ENCODE measurements around the gene ATP8B1.
"Not testable (repeated sequence)": the region's sequence is repeated elsewhere in the genome, so short reads cannot be mapped to it uniquely, and the experiment has no call there.

The ATP8B1 gene

DNA sequence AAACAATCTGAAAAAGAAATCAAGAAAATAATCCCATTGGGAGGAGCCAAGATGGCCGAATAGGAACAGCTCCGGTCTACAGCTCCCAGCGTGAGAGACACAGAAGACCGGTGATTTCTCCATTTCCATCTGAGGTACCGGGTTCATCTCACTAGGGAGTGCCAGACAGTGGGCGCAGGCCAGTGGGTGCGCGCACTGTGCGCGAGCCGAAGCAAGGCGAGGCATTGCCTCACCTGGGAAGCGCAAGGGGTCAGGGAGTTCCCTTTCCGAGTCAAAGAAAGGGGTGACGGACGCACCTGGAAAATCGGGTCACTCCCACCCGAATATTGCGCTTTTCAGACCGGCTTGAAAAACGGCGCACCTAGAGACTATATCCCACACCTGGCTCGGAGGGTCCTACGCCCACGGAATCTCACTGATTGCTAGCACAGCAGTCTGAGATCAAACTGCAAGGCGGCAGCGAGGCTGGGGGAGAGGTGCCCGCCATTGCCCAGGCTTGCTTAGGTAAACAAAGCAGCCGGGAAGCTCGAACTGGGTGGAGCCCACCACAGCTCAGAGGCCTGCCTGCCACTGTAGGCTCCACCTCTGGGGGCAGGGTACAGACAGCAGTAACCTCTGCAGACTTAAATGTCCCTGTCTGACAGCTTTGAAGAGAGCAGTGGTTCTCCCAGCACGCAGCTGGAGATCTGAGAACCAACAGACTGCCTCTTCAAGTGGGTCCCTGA lies 83.7 kb downstream of the ATP8B1 start:
- not testable (repeated sequence) for DNase-seq (ENCODE audit: low spot score)

DNA sequence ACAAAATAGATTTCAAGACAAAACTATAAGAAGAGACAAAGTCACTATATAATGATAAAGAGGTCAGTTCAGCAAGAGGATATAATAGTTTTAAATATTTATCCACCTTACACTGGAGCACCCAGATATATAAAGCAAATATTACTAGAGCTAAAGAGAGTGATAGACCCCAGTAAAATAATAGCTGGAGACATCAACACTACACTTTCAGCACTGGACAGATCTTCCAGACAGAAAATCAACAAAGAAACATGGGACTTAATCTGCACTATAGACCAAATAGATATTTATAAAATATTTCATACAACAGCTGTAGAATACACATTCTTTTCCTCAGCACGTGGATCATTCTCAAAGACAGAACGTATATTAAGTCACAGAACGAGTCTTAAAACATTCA lies 86.6 kb downstream of the ATP8B1 start:
- no peak for DNase-seq (ENCODE audit: low spot score)

DNA sequence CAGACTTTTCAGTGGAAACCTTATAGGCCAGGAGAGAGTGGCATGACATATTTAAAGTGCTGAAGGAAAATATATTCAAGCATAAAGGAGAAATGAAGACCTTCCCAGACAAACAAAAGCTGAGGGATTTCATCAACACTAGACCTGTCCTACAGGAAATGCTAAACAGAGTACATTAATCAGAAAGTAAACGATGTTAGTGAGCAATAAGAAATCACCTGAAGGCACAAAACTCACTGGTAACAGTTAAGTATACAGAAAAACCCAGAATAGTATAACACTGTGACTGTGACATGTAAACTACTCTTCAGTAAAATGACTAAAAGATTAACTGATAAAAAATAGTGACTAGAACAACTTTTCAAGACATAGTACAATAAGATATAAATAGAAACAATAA lies 87.4 kb downstream of the ATP8B1 start:
- DNase-seq (ENCODE audit: low spot score) = no peak

DNA sequence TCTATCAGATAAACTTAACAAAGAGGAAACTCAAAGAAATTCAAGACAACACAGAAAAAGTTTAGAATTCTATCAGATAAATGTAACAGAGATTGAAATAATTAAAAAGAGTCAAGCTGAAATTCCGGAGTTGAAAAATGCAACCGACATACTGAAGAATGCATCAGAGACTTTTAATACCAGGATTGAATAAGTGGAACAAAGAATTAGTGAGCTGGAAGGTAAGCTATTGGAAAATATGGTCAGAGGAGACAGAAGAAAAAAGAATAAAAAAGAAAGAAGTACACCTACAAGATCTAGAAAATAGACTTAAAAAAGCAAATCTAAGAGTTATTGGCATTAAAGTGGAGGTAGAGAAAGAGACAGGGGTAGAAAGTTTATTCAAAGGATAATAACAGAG lies 88.0 kb downstream of the ATP8B1 start:
- DNase-seq (ENCODE audit: low spot score) = no peak

DNA sequence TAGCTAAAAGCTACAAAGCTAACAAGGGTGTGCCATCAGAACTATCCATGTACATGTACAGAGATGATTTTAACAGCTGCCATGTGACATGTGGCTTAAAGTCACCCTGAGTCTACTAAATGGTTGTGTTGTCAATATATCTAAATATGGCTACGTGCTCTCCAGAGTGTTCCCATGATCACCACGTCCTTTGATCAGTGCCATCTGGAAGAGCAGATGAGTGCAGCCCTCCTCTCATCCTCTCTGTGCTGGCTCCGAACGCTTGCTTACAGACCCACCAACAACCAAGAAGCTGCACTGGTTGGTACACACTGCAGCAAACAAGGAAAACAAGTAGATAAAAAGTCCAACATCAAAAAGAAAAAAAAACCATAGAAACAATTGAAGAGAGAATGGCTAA lies 92.9 kb downstream of the ATP8B1 start:
- no peak for DNase-seq (ENCODE audit: low spot score)

DNA sequence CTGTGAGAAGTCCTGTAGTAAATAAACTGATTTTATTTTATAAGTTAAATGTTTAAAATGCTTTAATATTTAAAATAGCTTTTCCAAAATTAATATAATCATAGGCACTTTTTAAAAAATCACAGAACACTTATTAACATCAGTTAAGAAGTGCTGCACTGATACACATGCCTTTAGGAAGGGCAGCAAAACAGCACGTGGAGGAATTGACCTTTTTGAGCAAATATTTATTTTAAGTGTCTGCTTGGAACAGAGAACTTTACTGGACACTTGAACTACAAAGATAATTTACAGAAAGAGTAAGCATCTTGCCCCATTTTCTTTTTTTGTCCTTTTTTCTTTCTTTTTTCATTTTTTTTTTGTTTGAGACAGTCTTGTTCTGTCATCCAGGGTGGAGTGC lies 93.8 kb downstream of the ATP8B1 start:
- DNase-seq (ENCODE audit: low spot score) = no peak

DNA sequence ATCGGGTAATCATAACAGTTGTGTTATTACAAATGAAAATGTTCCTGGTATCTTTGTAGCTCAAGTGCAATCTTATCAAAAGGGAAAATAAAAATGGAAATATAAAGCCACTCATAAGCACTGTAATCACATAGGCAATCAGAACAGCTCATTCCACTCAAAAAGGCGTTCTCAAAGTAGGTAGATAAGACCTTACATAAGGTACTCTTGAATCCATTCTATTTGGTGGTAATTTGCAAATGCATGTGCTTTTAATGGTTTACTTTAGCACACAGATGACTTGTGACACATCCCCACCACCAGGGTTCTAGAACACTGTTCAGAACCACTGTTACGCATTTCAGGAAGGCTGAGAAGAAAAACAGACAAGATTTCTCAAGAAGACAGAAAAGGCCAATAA lies 94.8 kb downstream of the ATP8B1 start:
- DNase-seq (ENCODE audit: low spot score) = no peak

DNA sequence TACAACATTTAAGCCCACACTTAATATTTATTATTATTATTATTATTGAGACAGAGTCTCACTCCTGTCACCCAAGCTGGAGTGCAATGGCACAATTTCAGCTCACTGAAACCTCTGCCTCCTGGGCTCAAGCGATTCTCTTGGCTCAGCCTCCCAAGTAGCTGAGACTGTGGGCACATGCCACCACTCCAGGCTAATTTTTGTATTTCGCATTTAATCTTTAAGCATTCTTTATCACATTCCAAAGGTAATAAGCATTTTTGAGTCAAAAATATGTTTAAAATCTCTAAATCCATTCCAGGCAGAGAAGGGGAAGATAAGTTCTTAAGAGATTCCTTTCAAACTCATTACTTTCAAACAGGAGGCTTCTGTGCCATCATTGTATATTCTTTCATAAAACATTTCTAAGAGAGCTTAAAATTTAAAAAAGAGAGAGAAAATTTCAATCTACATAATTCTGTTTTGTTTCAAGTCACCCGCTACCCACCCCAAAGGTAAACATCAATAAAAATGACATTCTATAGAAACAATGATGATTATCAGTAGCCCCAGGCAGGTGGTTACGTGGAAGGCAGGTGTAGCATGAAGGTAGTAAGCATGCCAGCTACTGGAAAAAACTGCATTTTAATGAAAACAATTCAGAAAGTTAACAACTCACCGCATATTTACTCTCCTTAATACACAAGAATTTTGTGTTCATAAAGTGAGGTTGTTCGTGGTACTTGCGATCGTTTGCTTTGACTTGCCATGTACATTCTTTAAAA lies 97.1 kb downstream of the ATP8B1 start:
- no peak for DNase-seq (ENCODE audit: low spot score)

DNA sequence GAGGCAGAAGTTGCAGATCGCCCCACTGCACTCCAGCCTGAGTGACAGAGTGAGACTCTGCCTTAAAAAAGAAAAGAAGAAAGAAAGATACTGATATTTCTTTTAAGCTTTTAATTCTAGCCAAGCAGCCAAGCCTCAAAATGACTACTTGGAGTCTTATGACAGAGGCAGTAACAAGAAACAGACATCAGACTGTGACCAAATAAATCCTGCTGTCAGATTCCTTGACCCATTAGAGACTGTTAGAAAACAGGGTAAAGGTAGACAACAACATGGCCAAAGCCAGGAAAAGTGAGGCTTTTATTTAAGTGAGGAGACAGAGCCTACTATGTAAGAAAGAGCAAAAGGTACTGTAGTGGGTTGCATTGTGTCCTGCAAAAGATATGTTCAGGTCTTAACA lies 98.1 kb downstream of the ATP8B1 start:
- no peak for DNase-seq (ENCODE audit: low spot score)

DNA sequence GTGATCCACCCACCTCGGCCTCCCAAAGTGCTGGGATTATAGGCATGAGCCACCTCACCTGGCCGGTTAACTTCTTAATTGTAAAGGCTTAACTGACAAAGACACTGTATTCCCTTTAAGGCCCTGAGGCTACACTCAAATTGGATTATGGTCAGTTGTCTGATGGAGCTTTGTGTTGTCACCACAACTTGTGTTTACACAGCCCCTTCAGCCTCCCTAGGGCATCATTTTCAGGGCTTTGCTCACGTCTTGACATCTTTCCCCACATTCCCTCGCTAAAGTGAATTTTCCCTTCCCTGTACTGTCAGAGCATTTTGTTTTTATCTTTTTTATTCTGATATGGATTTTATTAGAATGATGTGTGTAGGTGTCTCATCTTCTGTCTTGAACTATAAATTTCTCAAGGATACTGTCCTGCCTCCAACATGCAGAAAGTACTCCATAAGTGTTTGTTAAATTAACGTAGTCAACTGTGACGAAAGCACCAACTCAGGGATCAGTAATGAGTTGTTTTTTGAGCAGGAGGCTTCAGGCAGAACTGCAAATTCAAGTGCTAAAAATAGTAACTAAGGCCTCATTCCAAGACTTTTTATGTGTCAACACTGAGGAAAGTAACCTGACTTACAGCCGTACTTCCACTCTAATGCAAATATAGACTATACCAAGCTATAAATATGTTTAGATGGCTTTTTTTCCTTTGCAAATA lies 104.4 kb downstream of the ATP8B1 start:
- DNase-seq (ENCODE audit: low spot score) = no peak

DNA sequence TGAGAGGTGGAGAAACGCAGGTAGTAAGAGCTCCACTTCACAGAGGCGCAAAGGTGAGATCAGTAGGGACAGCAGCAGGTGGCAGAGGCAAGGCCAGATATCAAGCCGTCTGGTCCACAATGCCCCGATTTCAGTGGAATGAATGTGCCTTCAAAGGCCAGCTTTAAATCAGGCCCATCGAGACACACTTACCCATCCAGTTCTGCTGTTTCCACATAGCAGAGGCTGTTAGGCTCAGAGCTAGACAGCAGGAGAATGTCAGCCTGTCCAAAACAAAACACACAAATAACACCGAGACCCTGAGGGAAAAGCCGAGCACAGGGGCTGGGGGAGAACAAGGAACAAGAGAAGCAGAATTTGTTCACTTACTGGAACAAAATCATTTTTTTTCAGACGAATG lies 105.7 kb downstream of the ATP8B1 start:
- DNase-seq (ENCODE audit: low spot score) = no peak

DNA sequence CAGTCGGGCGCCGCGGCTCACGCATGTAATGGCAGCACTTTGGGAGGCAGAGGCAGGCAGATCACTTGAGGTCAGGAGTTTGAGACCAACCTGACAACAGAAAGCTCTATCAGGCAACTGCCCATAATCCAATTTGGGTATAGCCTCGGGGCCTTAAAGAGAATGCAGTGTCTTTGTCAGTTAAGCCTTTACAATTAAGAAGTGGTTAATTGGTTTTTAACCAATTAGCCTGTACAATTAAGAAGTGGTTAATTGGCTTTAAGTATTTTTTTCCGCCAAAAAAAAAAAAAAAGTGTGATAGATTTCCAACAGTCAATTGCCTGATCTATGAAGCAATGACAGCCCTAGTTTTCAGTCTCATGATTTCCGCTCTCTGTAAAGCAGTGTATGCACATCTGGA lies 106.8 kb downstream of the ATP8B1 start:
- DNase-seq (ENCODE audit: low spot score) = no peak

DNA sequence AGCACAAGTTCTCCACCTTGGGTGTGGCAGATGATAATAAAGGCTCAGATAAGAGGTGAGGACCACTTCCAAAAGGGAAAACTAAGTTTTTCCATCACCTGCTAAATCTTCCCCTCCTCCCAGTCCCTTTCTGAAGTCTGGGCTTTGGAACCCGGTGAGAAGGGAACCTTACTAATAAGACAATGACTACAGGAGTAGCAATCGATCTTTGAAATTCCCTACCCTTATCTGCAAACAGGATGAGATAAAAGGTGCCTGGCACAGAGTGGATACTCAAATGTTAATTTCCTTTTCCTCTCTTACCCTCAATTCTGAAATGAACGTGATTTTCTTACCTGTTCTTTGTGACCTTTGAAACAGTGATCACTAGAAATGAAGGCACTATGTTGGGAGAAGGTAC lies 111.8 kb downstream of the ATP8B1 start:
- no peak for DNase-seq (ENCODE audit: low spot score)

DNA sequence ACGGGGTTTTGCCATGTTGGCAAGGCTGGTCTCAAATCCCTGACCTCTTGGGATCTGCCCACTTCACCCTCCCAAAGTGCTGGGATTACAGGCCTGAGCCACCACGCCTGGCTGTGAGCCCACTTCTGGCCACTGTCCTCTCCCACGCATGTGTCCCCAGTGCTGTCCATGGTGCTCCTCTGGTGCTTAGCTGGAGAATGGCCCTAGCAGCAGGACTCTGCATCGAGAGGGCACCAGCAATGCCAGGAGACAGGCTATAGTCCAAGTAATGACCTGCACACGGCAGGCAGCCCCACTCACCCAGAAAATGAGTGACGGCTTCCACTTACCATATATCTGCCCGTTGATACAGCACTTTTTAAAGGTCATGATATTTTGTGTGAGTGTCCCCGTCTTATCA lies 115.1 kb downstream of the ATP8B1 start:
- DNase-seq (ENCODE audit: low spot score) = no peak

DNA sequence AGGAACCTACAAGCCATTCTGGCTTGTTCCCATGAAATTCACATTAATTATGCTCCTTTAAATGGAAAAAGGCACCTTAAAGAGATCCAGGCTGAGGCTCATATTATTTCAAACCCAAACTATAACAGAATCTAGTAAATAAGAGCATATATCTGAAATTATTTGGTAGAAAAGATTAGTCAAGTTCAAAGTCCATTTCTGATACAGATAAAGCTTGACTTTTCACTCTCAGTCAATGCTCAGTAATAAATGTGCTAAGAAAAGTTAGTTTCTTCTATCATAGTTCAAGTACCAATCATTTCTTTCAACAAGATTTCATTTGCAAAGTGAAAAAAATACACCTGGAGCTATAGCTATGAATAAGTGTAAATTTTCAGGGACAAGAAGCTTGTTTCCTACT lies 119.6 kb downstream of the ATP8B1 start:
- DNase-seq (ENCODE audit: low spot score) = no peak

DNA sequence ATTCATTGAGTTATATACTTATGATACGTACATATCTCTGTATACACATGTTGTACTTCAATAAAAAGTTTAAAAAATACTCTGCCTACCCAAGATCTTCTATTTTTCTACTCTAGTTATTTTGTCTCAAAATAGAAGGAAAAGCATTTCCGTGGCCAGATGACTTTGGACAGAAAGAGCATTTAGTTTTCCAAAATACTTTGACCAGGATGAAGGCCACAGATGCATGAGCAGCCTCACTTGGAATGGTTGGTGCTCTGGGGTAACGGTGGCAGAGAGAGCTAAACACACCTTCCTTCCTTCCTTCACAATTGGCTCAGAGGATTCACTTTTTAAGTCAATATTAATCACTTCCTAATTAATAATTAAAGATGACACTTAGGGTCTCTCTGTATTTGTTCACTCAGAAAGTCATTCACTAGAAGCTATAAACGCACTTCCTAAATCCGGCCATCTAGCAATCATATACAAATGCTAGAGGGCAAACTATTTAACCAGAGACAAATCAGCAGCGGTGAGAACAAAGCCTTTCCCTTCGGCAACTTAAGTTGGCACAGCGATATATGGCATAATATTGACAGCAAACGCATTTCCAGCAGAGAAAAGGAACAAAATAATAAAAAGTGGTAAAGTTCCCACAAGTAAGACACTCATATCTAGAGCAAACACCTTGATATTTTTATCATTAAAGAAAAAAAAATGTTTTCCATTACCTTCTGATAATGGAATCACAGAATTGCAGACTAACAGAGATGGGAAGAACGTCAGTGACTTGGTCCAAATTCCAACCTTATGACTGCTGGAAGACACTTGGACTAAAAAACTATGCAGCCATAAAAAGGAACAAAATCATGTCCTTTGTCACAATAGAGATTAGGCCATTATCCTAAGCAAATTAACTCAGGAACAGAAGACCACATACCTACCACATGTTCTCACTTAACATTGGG lies 125.6 kb downstream of the ATP8B1 start:
- no peak for DNase-seq (ENCODE audit: low spot score)

DNA sequence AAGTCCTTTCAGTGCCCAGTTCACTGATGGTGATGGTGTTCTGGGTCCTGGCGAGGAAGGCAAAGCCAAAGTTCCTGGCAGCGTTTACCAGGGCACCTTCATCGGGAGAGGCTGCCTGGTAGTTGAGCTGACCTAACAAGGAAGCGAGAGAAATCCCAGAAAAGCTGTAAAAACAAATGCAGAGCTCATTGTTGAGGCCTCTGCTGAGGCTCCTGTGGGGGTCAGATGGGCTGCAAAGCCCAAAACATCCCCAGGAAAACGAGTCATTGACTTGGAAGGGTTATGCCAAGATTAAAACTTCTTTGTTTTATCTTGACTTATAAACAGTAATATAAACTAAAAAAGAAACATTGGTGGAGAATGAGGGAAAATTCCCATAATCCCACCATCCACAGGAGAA lies 128.2 kb downstream of the ATP8B1 start:
- no peak for DNase-seq (ENCODE audit: low spot score)

DNA sequence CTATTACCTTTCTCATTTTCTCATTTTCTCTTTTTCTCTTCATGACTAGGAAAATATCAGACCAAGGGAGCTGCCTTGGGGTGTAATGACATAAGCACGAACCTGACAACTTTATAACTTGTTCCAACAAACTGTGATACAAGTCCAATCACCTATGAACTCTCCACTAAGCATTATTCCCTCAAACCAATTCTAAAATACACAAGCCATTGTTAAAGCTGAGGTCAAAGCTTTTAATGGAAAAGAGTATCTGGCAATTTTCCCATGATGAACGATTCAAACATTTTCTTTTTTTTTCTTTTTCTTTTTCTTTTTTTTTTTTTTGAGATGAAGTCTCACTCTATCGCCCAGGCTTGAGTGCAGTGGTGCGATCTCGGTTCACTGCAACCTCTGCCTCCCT lies 133.1 kb downstream of the ATP8B1 start:
- DNase-seq (ENCODE audit: low spot score) = no peak

DNA sequence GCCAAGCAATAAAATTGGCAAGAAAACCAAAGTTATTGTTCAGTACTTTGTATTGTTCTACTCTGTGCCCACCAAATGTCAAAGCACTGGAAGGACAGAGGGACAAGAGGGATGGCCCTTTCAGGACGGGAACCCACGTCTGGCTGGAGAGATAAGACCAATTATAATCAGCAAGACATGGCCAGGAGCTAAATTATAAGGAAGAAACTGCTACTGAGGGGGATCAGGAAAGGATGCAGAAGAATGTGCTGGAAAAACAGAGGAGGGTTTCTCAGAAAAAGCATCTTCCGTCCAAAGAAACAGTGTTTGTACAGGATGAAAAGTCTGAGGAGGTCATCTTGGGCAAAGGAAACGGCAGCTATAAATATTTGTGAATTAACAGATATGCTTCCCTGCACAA lies 135.1 kb downstream of the ATP8B1 start:
- DNase-seq (ENCODE audit: low spot score) = no peak

DNA sequence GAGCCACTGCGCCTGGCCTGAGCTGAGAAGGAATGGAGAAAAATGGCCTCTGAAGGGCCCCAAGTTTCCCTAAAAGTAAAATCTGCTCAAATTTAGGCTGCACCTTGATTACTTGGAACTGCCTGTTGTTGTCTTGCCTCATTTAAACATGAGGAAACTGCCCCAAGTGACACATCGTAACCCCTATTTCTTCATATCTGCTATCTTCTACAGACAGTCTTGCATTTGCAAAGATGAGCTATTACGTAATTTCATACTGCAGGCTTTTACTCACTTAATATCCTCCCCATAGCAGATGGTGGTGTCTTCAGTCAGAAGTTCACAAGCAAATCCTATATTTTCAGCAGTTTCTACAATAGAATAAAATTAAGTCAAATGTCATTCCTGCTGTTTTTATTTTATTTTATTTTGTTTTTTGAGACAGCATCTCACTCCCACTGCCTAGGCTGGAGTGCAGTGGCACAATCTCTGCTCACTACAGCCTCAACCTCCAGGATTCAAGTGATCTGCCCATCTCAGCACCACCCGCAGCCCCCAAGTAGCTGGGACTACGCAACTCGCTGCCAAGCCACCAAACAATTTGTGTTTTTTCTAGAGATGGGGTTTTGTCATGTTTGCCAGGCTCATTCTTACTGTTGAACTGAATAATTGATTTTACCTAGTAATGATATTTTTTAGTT lies 136.2 kb downstream of the ATP8B1 start:
- DNase-seq (ENCODE audit: low spot score) = no peak

DNA sequence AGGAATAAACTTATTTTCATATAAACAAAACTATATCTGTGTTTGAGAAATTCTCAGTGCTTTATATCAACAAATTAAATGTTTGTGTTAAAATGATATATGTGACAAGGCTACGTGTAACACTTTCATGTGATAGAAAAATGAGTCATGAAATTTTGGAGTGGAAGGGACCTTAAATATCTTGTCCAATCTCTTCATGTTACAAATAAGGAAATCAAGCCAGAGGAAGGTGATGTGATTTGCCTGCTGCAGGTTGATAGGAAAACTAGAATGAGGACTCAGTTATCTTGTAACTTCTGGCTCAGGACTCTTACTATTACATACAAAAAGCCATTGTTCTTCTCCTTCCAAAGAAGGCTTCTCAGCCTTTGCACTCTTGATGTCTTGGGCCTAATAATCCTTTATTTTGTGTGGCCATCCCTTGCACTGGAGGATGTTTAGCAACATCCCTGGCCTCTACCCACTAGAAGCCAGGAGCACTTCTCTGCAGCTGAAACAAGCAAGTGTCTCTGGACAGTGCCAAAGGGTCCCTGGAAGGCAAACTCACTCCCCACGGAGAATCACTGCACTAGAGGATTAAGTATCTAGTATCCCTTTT lies 138.4 kb downstream of the ATP8B1 start:
- no peak for DNase-seq (ENCODE audit: low spot score)
